GM19395 (cell line): ENCODE data around the gene CAPZA2.
A peak's percentile ranks its signal among the peaks of the same experiment; 100 is the strongest.
"Not testable (repeated sequence)": the region's sequence is repeated elsewhere in the genome, so short reads cannot be mapped to it uniquely, and the experiment has no call there.

Experiments used
- ATAC-seq: cut with Tn5 transposase; IDR thresholded peaks from one replicate; pipeline ENCODE4 v1.9.1; 2021; ENCODE audit warnings: mild to moderate bottlenecking, moderate library complexity; ENCODE audit not compliant: unreplicated experiment

CAPZA2 gene

DNA sequence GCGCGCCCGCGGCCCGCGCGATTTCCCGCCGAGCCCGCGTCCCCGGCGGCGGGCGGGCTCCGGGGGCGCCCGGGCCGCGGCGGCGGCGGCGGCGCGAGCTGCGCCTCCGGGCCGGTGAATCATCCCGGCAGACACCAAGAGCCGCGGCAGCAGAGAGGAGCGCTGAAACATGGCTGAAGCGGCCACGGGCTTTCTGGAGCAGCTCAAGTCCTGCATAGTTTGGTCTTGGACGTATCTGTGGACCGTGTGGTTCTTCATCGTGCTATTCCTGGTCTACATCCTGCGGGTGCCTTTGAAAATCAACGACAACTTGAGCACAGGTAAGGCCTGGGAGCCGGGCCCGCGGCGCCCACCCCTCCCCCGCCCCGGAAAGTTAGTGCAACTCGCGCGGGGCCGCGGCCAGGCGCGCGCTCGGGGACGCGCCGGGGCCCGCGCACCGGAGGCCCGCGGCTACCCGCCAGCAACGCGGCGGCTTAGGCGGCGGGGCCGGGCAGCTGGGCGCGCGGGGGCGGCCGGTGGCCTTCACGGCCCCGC is 91.1 kb downstream of the CAPZA2 start, which contains the start of gene ST7:
Gene ST7 (plus strand): TSS at position 130 of the 534 bp plus-strand sequence. CDS start 40 bp downstream, at position 170.
- ATAC-seq = peak; percentile 42

DNA sequence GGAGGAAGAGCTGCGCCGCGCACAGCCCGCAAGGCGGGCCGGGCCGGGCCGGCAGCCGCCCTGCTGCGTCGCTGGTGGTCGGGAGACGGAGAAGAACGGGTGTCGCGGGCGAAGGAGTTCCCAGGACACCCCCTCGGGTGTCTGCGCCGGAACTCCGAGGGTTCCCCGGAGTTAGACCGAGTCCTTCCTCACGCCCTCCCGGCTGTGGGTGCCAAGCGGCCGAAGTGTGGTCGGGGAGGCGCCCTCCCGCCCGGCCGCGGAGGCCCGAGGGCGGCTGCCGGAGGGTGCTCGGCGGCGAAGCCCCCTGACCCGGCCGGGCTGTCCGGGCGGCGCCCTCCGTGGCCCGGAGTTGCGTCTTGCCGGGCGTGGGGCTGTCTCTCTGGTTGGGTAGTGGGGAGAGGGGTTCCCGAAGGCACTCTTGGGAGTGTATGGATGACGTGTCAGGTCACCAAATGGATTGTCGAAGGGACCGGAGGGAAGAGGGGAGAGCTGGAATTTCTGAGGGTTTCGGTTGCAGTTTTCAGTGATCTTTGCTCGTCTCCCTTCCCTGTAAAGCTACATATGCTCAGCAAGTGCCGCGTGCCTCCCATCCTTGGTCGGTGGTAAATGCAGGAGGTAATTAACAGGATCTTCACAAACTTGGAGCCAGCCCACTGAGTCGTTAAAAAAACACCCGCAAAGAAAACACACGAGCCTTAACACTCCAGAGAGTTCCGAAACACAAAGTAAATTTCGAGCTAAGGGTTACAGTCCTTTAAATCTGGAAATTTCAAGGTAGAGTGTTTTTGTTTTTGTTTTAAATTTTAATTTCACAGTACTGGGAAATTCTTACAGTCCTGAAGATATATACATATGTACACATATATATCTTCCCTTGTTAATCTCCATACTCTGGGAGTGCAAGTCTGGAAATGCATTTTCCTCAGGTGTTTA is 91.8 kb downstream of the CAPZA2 start:
- peak; percentile 21 for ATAC-seq

DNA sequence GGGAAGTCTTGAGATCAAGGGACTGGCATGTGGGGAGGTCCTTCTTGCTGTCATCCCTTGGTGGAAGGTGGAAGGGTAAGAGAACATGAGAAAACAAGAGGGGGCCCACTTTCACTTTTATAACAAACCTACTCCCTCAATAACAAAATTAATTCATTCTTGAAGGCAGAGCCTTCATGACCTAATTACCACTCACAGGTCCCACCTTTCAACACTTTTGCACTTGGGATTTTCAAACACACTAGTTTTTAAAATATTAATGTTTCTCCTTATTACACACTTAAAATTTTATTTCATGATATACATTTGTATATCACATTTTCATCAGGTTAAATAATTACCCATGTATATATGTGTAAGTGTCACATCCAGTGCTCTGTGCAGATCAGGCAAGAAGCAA is 93.0 kb downstream of the CAPZA2 start:
- no peak for ATAC-seq

DNA sequence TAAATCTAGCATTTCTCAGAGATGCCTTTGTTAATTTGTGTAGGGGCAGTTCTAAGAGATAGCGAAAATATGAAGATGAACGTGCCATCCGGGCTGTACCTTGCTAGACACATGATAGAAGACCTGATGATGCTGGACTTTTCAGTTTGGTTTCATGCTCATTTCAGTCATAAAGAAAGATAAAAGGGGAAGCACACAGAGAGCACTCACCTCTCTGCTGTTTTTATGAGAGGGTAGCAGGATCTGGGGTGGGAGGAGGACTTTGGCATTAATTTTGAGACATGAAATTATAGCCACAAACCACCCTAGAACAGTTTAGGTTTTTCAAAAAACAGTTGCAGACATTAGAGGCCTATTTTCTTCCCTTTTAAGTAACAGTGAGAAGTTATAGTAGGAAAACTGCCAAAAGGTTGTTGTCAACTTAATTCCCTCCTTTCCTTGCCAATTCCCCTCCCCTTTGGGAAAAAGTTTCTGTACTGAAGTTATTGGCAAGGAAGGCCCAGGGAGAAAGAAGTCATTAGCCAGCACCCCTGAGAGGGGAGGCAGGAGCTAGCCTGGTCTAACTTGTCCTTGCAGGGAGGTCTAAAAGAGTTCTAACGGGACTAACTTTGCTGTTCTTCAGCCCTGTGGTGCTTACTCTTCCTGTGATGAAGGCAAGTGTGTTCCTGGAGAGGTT is 93.6 kb downstream of the CAPZA2 start:
- peak; percentile 82 for ATAC-seq

DNA sequence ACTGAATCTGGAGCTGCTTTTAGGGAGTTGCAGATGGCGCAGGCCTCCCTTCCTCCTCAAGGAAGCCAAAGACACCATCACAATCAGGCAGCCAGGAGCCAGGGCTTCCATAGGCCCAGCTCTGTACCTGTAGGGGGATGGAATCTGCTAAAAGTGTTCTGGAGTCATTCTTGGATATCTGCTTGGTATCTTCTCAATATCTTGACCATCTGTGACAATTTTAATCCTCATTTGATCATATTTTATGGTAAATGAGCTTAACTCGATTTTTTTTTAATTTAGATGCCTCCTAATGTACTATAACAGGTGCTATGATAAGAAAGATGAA is 94.1 kb downstream of the CAPZA2 start:
- ATAC-seq = no peak

DNA sequence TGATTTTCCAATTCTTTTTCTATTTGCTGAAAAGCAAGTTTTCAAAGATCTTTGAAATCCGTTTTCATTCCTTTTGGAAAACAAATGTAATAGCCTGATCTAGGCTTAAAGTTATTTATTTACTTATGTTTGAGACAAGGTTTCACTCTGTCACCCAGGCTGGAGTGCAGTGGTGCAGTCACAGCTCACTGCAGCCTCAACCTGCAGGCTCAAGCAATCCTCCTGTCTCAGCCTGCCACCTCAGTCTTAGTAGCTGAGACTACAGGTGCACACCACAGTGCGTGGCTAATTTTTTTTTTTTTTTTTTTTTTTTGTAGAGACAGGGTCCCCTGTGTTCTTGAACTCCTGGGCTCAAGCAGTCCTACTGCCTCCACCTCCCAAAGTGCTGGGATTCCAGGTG is 95.5 kb downstream of the CAPZA2 start:
- ATAC-seq = peak; percentile 37

DNA sequence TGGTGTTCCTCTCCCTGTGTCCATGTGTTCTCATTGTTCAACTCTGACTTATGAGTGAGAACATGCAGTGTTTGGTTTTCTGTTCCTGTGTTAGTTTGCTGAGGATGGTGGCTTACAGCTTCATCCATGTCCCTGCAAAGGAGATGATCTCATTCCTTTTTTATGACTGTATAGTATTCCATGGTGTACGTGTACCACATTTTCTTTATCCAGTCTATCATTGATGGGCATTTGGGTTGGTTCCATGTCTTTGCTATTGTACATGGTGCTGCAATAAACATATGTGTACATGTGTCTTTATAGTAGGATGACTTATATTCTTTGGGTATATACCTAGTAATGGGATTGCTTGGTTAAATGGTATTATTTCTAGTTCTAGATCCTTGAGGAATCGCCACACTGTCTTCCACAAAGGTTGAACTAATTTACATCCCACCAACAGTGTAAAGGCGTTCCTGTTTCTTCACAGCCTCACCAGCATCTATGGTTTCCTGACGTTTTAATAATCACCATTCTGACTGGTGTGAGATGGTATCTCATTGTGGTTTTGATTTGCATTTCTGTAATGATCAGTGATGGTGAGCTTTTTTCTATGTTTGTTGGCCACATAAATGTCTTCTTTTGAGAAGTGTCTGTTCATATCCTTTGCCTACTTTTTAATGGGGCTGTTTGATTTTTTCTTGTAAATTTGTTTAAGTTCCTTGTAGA is 99.7 kb downstream of the CAPZA2 start:
- not testable (repeated sequence) for ATAC-seq

DNA sequence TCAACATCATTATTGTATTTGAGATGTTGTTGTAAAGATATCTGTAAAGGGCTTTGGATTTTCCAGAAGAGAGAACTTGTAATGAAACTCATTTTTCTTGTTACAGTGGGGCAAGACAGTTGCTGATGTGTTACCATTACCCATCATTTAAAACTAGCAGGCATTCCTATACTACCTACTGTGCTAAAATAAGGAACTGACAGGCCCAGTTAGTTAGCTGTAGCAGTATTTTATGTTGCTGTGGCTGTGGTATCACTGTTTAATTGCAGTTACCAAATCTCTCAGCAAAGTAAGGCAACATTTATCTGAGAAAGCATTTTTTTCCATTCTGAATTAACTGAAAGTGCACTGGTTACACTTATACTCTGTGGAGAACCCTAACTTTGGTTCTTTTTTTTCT is 100.8 kb downstream of the CAPZA2 start:
- no peak for ATAC-seq

DNA sequence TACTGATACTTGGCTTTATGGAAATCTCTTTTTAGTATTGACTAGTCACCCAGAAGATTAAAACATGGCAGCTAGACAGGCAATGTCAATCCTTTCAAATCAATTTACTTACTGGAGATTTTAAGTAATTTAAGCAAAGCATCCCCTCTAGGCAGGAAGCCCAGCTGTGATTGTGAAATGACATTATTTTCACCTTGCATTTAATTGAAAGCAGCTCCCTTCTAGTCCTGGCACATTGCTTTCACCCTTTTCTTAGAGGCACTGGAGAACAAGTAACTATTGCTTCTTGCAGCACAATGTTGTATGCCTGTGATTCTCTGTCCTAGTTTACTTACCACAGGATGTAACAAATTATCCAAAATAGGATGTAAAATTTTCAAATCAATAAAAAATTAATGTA is 104.2 kb downstream of the CAPZA2 start:
- no peak for ATAC-seq

DNA sequence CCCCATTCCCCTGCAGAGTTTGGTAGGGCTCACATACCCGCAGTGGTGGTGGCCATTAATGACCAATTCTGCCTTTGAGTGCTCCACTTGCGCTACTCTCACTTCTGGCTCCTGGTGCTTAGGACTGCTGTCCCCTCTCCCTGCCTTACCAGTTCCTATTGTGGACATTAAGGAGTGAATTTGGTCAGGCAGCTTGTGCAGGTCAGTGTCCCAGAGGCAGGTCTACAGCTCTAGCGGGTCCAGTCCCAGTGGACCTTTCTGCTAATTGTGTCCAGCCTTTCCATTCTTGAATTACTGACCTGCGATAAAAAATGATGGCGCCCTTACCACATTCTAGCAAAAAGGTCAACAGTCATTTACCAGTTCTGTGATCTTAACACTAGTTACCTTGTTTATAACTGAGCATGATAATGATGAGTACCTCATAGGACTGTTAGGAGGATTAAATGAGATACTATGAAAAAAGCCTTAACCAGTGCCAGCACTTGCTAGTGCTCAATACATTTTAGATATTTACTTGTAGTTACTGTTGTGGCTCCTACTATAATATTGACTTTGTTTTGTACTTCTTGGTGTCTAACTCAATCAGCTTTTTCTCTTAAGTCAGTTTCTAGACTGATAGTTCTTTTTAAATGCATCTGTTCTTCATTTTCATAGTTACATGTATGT is 105.0 kb downstream of the CAPZA2 start:
- ATAC-seq = no peak

DNA sequence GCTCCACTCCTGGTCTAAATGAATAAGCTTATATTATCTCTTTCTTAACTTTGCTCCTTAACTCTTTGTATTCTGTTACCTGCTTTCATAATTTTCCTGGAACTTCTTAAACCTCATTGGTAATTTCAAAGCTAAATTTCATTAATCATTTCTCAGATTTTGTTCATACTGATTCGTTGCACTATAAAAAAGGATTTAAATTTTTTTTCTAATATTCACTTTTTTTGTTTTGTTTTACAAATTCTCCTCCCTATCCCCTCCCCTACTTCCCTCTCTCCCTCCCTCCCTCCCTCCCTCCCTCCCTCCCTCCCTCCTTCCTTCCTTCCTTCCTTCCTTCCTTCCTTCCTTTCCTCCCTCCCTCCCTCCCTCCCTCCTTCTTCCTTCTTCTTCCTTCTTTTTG is 105.6 kb downstream of the CAPZA2 start:
- ATAC-seq = no peak

DNA sequence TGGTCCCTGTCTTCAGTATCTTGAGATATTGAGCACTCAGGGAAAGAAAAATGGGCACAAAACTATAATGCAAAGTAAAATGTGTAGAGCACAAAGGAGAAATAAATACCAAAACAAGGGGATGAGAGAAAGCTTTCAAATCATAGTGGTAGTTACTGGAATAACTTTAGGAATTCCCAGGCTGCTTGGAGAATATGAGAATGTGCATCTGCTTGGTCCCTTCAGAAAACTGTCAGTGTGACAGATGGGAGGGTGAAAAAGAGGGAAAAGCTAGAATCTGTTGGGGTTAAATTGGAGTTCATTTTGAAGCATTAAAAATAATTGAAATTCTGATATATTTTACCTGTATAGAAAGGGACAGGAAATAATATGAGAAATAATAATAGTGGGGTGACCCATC is 106.2 kb downstream of the CAPZA2 start:
- ATAC-seq = no peak

DNA sequence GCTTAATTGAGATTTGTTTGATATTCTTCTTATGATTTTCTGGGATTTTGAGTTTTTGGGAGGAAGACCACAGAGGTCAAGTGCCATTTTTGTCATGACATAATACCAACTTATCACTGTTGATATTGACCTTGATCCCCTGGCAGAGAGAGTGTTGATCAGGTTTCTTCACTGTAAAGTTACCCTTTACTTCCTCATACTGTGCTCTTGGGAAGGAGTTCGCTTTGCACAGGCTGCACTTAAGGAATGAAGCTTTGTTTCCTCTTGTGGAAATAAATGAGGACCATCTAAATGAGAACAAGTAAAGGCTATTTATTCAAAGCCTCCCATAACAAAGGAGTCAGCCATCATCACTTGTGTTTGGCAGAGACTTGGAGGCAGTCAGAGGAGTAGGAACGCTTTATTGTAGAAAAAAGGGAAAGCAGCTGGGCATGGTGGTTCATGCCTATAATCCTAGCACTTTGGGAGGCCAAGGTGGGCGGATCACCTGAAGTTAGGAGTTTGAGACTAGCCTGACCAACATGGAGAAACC is 107.0 kb downstream of the CAPZA2 start:
- no peak for ATAC-seq

DNA sequence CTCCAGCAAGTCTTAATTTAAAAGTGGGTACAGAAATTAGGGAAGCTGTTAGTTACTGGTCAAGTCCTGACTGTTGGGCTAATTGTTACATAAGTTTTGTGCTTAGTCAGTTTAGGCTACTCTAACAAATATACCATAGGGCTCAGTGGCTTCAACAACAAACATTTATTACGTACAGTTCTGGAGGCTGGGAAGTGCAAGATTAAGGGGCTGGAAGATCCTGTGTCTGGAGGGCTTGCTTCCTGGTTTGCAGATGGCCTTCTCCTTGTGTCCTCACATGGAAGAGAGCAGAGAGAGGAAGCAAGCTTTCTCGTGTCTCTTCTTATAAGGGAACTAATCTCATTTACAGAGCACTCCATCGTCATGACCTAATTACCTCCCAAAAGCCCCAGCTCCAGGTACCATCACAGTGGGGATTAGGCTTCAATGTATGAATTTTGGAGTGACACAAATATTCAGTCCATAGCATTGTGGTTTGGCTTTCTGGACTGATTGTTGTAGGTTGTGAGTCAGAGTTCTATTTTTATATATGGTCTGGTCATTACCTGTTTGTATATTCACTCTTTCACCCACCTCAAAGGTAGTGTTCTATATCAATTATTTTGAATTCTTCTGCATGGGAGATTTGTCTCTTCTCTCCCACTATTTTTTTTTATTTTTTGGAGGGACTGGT is 108.0 kb downstream of the CAPZA2 start:
- ATAC-seq = peak; percentile 81

DNA sequence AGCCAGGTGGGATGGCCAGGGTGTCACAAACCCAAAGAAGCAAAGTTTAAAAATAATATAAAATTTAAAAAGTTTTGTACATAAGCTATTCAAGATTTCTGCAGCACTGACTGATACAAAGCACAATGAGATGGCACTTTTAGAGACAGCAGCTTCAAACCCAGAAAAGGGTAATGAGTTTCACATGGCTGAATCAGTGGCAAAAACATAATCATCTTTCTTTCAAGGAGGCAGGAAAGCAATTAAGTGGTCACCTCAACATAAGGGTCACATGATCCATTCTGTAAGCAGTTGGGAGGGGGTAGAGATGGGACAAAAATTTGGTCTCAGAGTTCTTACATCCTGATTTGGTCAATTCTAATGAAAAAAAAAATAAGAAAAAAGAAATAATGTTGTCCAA is 108.8 kb downstream of the CAPZA2 start:
- not testable (repeated sequence) for ATAC-seq
